ENCODE results near the gene SLC25A34. TPM values are rescaled to one million over a fixed set of nuclear protein-coding genes. Genes with fewer than 3 reads are reported as not detected.

Gene SLC25A34
- total RNA-seq, 1 donor from 2014 or later = 3.5 TPM

- Histone ChIP-seq H3K4me1 (peaks cover 18% of the 10 kb centered on the region), H3K36me3 (no peaks in the 10 kb centered on the region), H3K27me3 (ENCODE audit: low read depth) (no peaks in the 10 kb centered on the region), H3K4me3 (no peak overlapping the region), H3K27ac (no peak overlapping the region), H3K9me3 (no peaks in the 10 kb centered on the region)
- intact Hi-C loops (cut with DNase I) = no loop called here
- no peak for TF ChIP-seq CTCF (IDR thresholded peaks at IDR 0.05)
- DNase-seq (no peak), ATAC-seq (no peak)
Observed at GRCh38 chr1:15750924-15751323, 14.9 kb downstream of the SLC25A34 start.

- Histone ChIP-seq H3K4me1 (peaks cover 26% of the 10 kb centered on the region), H3K27ac (no peak overlapping the region), H3K36me3 (no peaks in the 10 kb centered on the region), H3K9me3 (no peaks in the 10 kb centered on the region), H3K27me3 (ENCODE audit: low read depth) (no peaks in the 10 kb centered on the region), H3K4me3 (no peak overlapping the region)
- DNase-seq = no peak
- intact Hi-C loops (cut with DNase I) = no loop called here
- ATAC-seq = no peak
- TF ChIP-seq CTCF (IDR thresholded peaks at IDR 0.05) = no peak
Observed at GRCh38 chr1:15751717-15752116, 15.7 kb downstream of the SLC25A34 start.

GRCh38 chr1:15753776-15754175, 17.7 kb downstream of the SLC25A34 start:
- intact Hi-C loops (cut with DNase I) = no loop called here
- peaks cover 11% of the 10 kb centered on the region for H3K27me3 ChIP-seq (ENCODE audit: low read depth)
- no peak overlapping the region for H3K4me3 ChIP-seq
- H3K36me3 ChIP-seq = no peaks in the 10 kb centered on the region
- peaks cover 33% of the 10 kb centered on the region for H3K4me1 ChIP-seq
- ATAC-seq = no peak
- no peak overlapping the region for H3K27ac ChIP-seq
- TF ChIP-seq CTCF (IDR thresholded peaks at IDR 0.05) = no peak
- DNase-seq = no peak
- H3K9me3 ChIP-seq = no peaks in the 10 kb centered on the region

GRCh38 chr1:15755021-15755645, 19.1 kb downstream of the SLC25A34 start:
- H3K36me3 ChIP-seq = no peaks in the 10 kb centered on the region
- no peak overlapping the region for H3K27ac ChIP-seq
- intact Hi-C loops (cut with DNase I) = no loop called here
- peaks cover 33% of the 10 kb centered on the region for H3K4me1 ChIP-seq
- TF ChIP-seq CTCF (IDR thresholded peaks at IDR 0.05) = no peak
- no peaks in the 10 kb centered on the region for H3K9me3 ChIP-seq
- DNase-seq (no peak), ATAC-seq (no peak)
- peaks cover 24% of the 10 kb centered on the region for H3K27me3 ChIP-seq (ENCODE audit: low read depth)
- no peak overlapping the region for H3K4me3 ChIP-seq

GRCh38 chr1:15755646-15756040, 19.6 kb downstream of the SLC25A34 start:
- Histone ChIP-seq H3K9me3 (no peaks in the 10 kb centered on the region), H3K27ac (no peak overlapping the region), H3K4me3 (no peak overlapping the region), H3K27me3 (ENCODE audit: low read depth) (peaks cover 29% of the 10 kb centered on the region), H3K4me1 (peaks cover 36% of the 10 kb centered on the region), H3K36me3 (no peaks in the 10 kb centered on the region)
- no peak for DNase-seq
- intact Hi-C loops (cut with DNase I) = no loop called here
- no peak for TF ChIP-seq CTCF (IDR thresholded peaks at IDR 0.05)
- no peak for ATAC-seq

Data from lower lobe of right lung (tissue), 2 donors.